Myocyte (in vitro differentiated cells): Measurements from ENCODE around the gene TMEM223. TPM values are rescaled to one million over a fixed set of nuclear protein-coding genes. Genes with fewer than 3 reads are reported as not detected.
"Not testable (repeated sequence)": the region's sequence is repeated elsewhere in the genome, so short reads cannot be mapped to it uniquely, and the experiment has no call there.

ENCODE experiments used
- DNase-seq: peaks from one replicate; pipeline ENCODE4 v3.0.0-alpha.2; 2012; ENCODE audit warnings: low read depth
- total RNA-seq: library from RNA; depleted of rRNA; stranded (reverse); fragments of >200 nt; gene quantifications from 2 replicates; pipeline ENCODE4 v1.2.3, GENCODE V29; 2014

Gene TMEM223
- total RNA-seq, 1 donor from 2014 or later, result 33.4 TPM

GRCh38 chr11:62804310-62805075 lies 12.7 kb upstream of the TMEM223 start:
- peak; percentile 16 for DNase-seq

GRCh38 chr11:62801071-62801470 lies 9.3 kb upstream of the TMEM223 start:
- no peak for DNase-seq

- no peak for DNase-seq
Observed at GRCh38 chr11:62799486-62799885, 7.7 kb upstream of the TMEM223 start.

- no peak for DNase-seq
Observed at GRCh38 chr11:62796281-62796680, 4.5 kb upstream of the TMEM223 start.

GRCh38 chr11:62794201-62794775 lies 2.5 kb upstream of the TMEM223 start:
- no peak for DNase-seq

- no peak for DNase-seq
Observed at GRCh38 chr11:62792202-62792575, 383 bp upstream of the TMEM223 start.

GRCh38 chr11:62789576-62789975 lies 2.2 kb downstream of the TMEM223 start:
- no peak for DNase-seq

- DNase-seq, result no peak
Observed at GRCh38 chr11:62788991-62789390, 2.8 kb downstream of the TMEM223 start.

GRCh38 chr11:62787005-62787759 lies 4.6 kb downstream of the TMEM223 start, which contains the start of gene TMEM179B:
Gene TMEM179B, plus strand, starts transcription at chr11:62787402. Its CDS starts 30 bp downstream, at chr11:62787432.
- peak; percentile 99 for DNase-seq

GRCh38 chr11:62786318-62787004 lies 5.3 kb downstream of the TMEM223 start:
- peak; percentile 90 for DNase-seq

GRCh38 chr11:62782753-62783152 lies 9.1 kb downstream of the TMEM223 start:
- no peak for DNase-seq

GRCh38 chr11:62778441-62778840 lies 13.4 kb downstream of the TMEM223 start:
- DNase-seq, result no peak

GRCh38 chr11:62777389-62777788 lies 14.4 kb downstream of the TMEM223 start:
- no peak for DNase-seq

- DNase-seq, result no peak
Observed at GRCh38 chr11:62775646-62776045, 16.2 kb downstream of the TMEM223 start.

- no peak for DNase-seq
Observed at GRCh38 chr11:62774407-62774806, 17.4 kb downstream of the TMEM223 start.

- DNase-seq, result peak; percentile 99
Observed at GRCh38 chr11:62771144-62772021, 20.4 kb downstream of the TMEM223 start, which contains the start of gene TAF6L. Gene TAF6L, plus strand, starts transcription at chr11:62771396. Its CDS starts 4,388 bp downstream, at chr11:62775784.

GRCh38 chr11:62770778-62771143 lies 21.0 kb downstream of the TMEM223 start:
- no peak for DNase-seq

- DNase-seq, result not testable (repeated sequence)
Observed at GRCh38 chr11:62760867-62761227, 31.0 kb downstream of the TMEM223 start.

GRCh38 chr11:62757846-62758788 lies 33.7 kb downstream of the TMEM223 start:
- no peak for DNase-seq
